Fibroblast of skin of left biceps (primary cell): Measurements from ENCODE around the gene UBE2H.

Source experiments
- DNase-seq, 2 experiments: peaks; one replicate each; pipeline ENCODE4 v3.0.0-alpha.2; 2013; ENCODE audit warnings: low read depth in 2 of 2

Gene UBE2H

GRCh38 chr7:129950191-129950932, 2.4 kb downstream of the UBE2H start:
- no peak for DNase-seq

GRCh38 chr7:129949292-129950133, 3.2 kb downstream of the UBE2H start:
- DNase-seq: peak; percentile 54 to 60

- DNase-seq: peak; percentile 47 to 49
These were observed 3.9 kb downstream of the UBE2H start for GRCh38 chr7:129948877-129949291.

GRCh38 chr7:129948338-129948737, 4.4 kb downstream of the UBE2H start:
- no peak for DNase-seq

GRCh38 chr7:129947701-129948100, 5.1 kb downstream of the UBE2H start:
- no peak for DNase-seq

GRCh38 chr7:129947049-129947448, 5.7 kb downstream of the UBE2H start:
- no peak for DNase-seq

- no peak for DNase-seq
These were observed 6.5 kb downstream of the UBE2H start for GRCh38 chr7:129946282-129946681.

- no peak for DNase-seq
These were observed 9.4 kb downstream of the UBE2H start for GRCh38 chr7:129943352-129943751.

GRCh38 chr7:129940329-129940728, 12.4 kb downstream of the UBE2H start:
- DNase-seq: no peak

GRCh38 chr7:129939881-129940280, 12.9 kb downstream of the UBE2H start:
- DNase-seq: no peak

- DNase-seq: no peak
These were observed 19.1 kb downstream of the UBE2H start for GRCh38 chr7:129933627-129934026.

- DNase-seq: no peak
These were observed 26.1 kb downstream of the UBE2H start for GRCh38 chr7:129926618-129927017.

- DNase-seq: peak; percentile 38 to 42
These were observed 27.3 kb downstream of the UBE2H start for GRCh38 chr7:129925416-129926002.

GRCh38 chr7:129924602-129925001, 28.2 kb downstream of the UBE2H start:
- no peak for DNase-seq

- DNase-seq: peak; percentile 20 to 37
These were observed 29.1 kb downstream of the UBE2H start for GRCh38 chr7:129923709-129924108.

- no peak for DNase-seq
These were observed 33.3 kb downstream of the UBE2H start for GRCh38 chr7:129919492-129919891.

- no peak for DNase-seq
These were observed 33.8 kb downstream of the UBE2H start for GRCh38 chr7:129918922-129919321.

- no peak for DNase-seq
These were observed 34.8 kb downstream of the UBE2H start for GRCh38 chr7:129917934-129918333.

GRCh38 chr7:129914536-129915272, 38.1 kb downstream of the UBE2H start:
- DNase-seq: no peak

- no peak for DNase-seq
These were observed 39.3 kb downstream of the UBE2H start for GRCh38 chr7:129913428-129913827.

- no peak for DNase-seq
These were observed 41.0 kb downstream of the UBE2H start for GRCh38 chr7:129911790-129912189.

- DNase-seq: no peak
These were observed 43.1 kb downstream of the UBE2H start for GRCh38 chr7:129909669-129910068.
